ENCODE measurements around the gene ATOX1. TPM values are rescaled to one million over a fixed set of nuclear protein-coding genes. Genes with fewer than 3 reads are reported as not detected.
"Not testable (repeated sequence)": the region's sequence is repeated elsewhere in the genome, so short reads cannot be mapped to it uniquely, and the experiment has no call there.

Gene ATOX1
- total and polyA plus RNA-seq, 2 of the 13 experiments (the other 11 are each of a cell fraction or from before 2014, with no cell fraction given): 62.4 to 124 TPM

- WGBS (ENCODE audit: low lambda C conversion rate): 85% methylated on average over 4 of the region's 4 CpGs
- ATAC-seq; H3K4me3 ChIP-seq (replicated peaks in 1 of 3; ENCODE audit: insufficient read depth in 1 of 3, low read depth in 2 of 3, low read length in 3 of 3); H4K20me1 ChIP-seq (ENCODE audit: insufficient read depth, low read length); POLR2A ChIA-PET; H2AFZ ChIP-seq (ENCODE audit: low read length); H3K27ac ChIP-seq (ENCODE audit: extremely low read length, insufficient read depth, low read length); H3K9ac ChIP-seq (ENCODE audit: insufficient read depth, low read depth, low read length); H3K36me3 ChIP-seq (replicated peaks in 1 of 2; ENCODE audit: control insufficient read depth in 1 of 2, insufficient read depth in 2 of 2, low read length in 2 of 2); H3K27me3 ChIP-seq (ENCODE audit: control insufficient read depth in 1 of 2, insufficient read depth in 2 of 2, low read length in 2 of 2); DNase-seq (ENCODE audit: low spot score); in situ Hi-C loops (cut with HindIII; ENCODE audit: extremely low pct_ligation_motif_present, low pct_unique_long_range_greater_than_20kb); H3K9me3 ChIP-seq (ENCODE audit: low read length); BruUV-seq (replicated peaks); FAIRE-seq; CTCF ChIA-PET (ENCODE audit: low intra/inter-chr PET ratio, low total read pairs); intact Hi-C loops (cut with micrococcal nuclease; ENCODE audit: unreplicated experiment); H3K79me2 ChIP-seq (ENCODE audit: insufficient read depth, low read length); H3K4me2 ChIP-seq (ENCODE audit: low read depth, low read length): not testable (repeated sequence)
- H3K4me1 ChIP-seq (ENCODE audit: insufficient read depth, low read length): peaks cover 78% of the 10 kb centered on the region
These were observed 60.4 kb downstream of the ATOX1 start for GRCh38 chr5:151698081-151698480.

GRCh38 chr5:151697452-151697851 is 61.0 kb downstream of the ATOX1 start:
- FAIRE-seq (no peak), DNase-seq (ENCODE audit: low spot score) (no peak), ATAC-seq (no peak)
- Histone ChIP-seq H3K4me2 (ENCODE audit: low read depth, low read length) (peak overlapping the region; percentile 27; the same call in 1 of the 2 replicates), H3K27me3 (ENCODE audit: control insufficient read depth in 1 of 2, insufficient read depth in 2 of 2, low read length in 2 of 2) (no peaks in the 10 kb centered on the region; a peak in 1 of 5 replicates), H3K4me1 (ENCODE audit: insufficient read depth, low read length) (peaks cover 81% of the 10 kb centered on the region), H3K36me3 (replicated peaks in 1 of 2; ENCODE audit: control insufficient read depth in 1 of 2, insufficient read depth in 2 of 2, low read length in 2 of 2) (no peaks in the 10 kb centered on the region), H3K4me3 (replicated peaks in 1 of 3; ENCODE audit: insufficient read depth in 1 of 3, low read depth in 2 of 3, low read length in 3 of 3) (no peak overlapping the region), H3K9ac (ENCODE audit: insufficient read depth, low read depth, low read length) (no peak overlapping the region), H2AFZ (ENCODE audit: low read length) (no peak overlapping the region), H3K9me3 (ENCODE audit: low read length) (no peaks in the 10 kb centered on the region), H4K20me1 (ENCODE audit: insufficient read depth, low read length) (no peaks in the 10 kb centered on the region), H3K79me2 (ENCODE audit: insufficient read depth, low read length) (no peaks in the 10 kb centered on the region), H3K27ac (ENCODE audit: extremely low read length, insufficient read depth, low read length) (no peak overlapping the region)
- BruUV-seq (replicated peaks): no TSS peak
- ChIA-PET CTCF (ENCODE audit: low intra/inter-chr PET ratio, low total read pairs) (no interaction called here), POLR2A (no interaction called here)
- TF ChIP-seq ZNF572 (CRISPR knock-in tag; IDR thresholded peaks at IDR 0.05) (no peak), POLR2AphosphoS5 (IDR thresholded peaks at IDR 0.05; ENCODE audit: low read depth, low read length) (no peak), ZNF775 (CRISPR knock-in tag; IDR thresholded peaks at IDR 0.05; ENCODE audit: borderline replicate concordance) (no peak), TEAD2 (CRISPR knock-in tag; IDR thresholded peaks at IDR 0.05) (no peak), ZNF296 (CRISPR knock-in tag; conservative IDR thresholded peaks at IDR 0.05) (no peak)
- WGBS (ENCODE audit: low lambda C conversion rate): 42% methylated on average over 5 of the region's 8 CpGs
- intact Hi-C loops (cut with micrococcal nuclease; ENCODE audit: unreplicated experiment): no loop called here
- in situ Hi-C loops (cut with HindIII; ENCODE audit: extremely low pct_ligation_motif_present, low pct_unique_long_range_greater_than_20kb): no loop called here

All from HepG2 (cell line).